Sigmoid colon (tissue), 7 donors: ENCODE results near the gene FRY. TPM values are rescaled to one million over a fixed set of nuclear protein-coding genes. Genes with fewer than 3 reads are reported as not detected.

Source experiments
- DNase-seq: peaks from one replicate; pipeline ENCODE4 v3.0.0-alpha.2; 2019
- H3K27ac ChIP-seq, 4 donors: fragments of 200-600 bp; sonication (generic); one replicate each; pipeline ENCODE4 v1.5.1; 2016 to 2019; ENCODE audit warnings: mild to moderate bottlenecking in 1 of 4
- H3K27me3 ChIP-seq, 3 donors: fragments of 200-600 bp; sonication (generic); one replicate each; pipeline ENCODE4 v1.5.1; 2019; ENCODE audit warnings: mild to moderate bottlenecking in 1 of 3
- H3K36me3 ChIP-seq, 4 donors: fragments of 200-600 bp; sonication (generic); one replicate each; pipeline ENCODE4 v1.5.1; 2016 to 2019
- H3K4me1 ChIP-seq, 4 donors: fragments of 200-600 bp; sonication (generic); one replicate each; pipeline ENCODE4 v1.5.1; 2017 to 2019
- H3K4me3 ChIP-seq, 4 donors: fragments of 200-600 bp; sonication (generic); one replicate each; pipeline ENCODE4 v1.5.1; 2017 to 2019; ENCODE audit warnings: mild to moderate bottlenecking in 2 of 4, moderate library complexity in 1 of 4
- H3K9me3 ChIP-seq, 4 donors: fragments of 200-600 bp in 3 of 4; sonication (generic) in 3 of 4; one replicate each; pipeline versions ENCODE4 v1.5.1 to v1.6.1; 2013 to 2019
- EP300 ChIP-seq, 4 donors: sonication (generic); formaldehyde crosslinking; IDR thresholded peaks; one replicate each; pipeline ENCODE4 v1.6.1; 2017; ENCODE audit warnings: antibody characterized with exemption in 4 of 4
- POLR2A ChIP-seq, 2 donors: fragments of 450-650 bp; IDR thresholded peaks; one replicate each; pipeline ENCODE4 v1.6.1; 2016; ENCODE audit warnings: antibody characterized with exemption in 2 of 2, mild to moderate bottlenecking in 2 of 2, moderate library complexity in 2 of 2
- POLR2AphosphoS5 ChIP-seq, 4 donors: sonication (generic); formaldehyde crosslinking; IDR thresholded peaks; one replicate each; pipeline ENCODE4 v1.6.1; 2017; ENCODE audit warnings: antibody characterized with exemption in 4 of 4
- WGBS, 2 donors: extraction: QIAGEN DNeasy Blood & Tissue Kit; methylation state at CpG; one replicate each; pipeline ENCODE4 v1.1.7; 2013; 5-methylcytosine and 5-hydroxymethylcytosine counted together
- intact Hi-C: fragments of 100-400 bp; cut with DNase I; formaldehyde crosslinking; loops from one replicate; pipeline ENCODE4 v1.15.1; 2023
- polyA plus RNA-seq, 3 donors: library from polyadenylated mRNA; stranded (reverse); fragments of 200-250 nt; gene quantifications; one replicate each; pipeline ENCODE4 v1.2.3, GENCODE V29; 2013
- total RNA-seq, 4 donors: library from RNA; depleted of rRNA; stranded (reverse); fragments of >200 nt; gene quantifications; one replicate each; pipeline ENCODE4 v1.1.0, GENCODE V29; 2016
- TF ChIP-seq, protein P1 (sequence below), 4 experiments: fragments of 450-650 bp in 3 of 4; fragments of 200-600 bp in 1 of 4; IDR thresholded peaks; one replicate each; pipeline ENCODE4 v1.5.1; 2016 to 2019; ENCODE audit warnings: antibody characterized with exemption in 4 of 4, mild to moderate bottlenecking in 3 of 4, moderate library complexity in 2 of 4
- donor health status: healthy with polysubstance abuse.
- donor health status: Bipolar disorder and iron deficiency.
- donor health status: healthy.

FRY gene
- total and polyA plus RNA-seq, 7 donors, result 1.4 to 118 (median 26.7) TPM

DNA sequence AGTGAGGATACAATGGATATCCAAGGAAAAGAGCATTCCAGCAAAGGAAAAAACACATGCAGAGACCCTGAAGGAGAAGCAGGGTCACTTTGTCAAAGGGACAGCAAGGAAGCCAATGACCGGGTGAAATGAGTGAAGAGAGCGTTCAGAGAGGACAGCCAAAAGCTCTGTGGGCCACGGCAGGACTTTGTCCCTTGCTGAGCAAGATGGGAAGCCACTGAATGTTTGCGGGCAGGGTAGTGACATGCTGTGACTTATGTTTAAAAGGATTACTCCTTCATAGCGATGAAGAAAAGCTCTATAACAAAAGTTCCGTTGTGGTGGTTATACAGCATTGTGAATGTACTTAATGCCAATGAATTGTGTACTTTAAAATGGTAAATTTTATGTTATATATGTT is 267.1 kb downstream of the FRY start:
- no peak for TF ChIP-seq POLR2A (IDR thresholded peaks at IDR 0.05)
- no peak for TF ChIP-seq POLR2AphosphoS5 (IDR thresholded peaks at IDR 0.05)
- TF ChIP-seq, protein P1, sequence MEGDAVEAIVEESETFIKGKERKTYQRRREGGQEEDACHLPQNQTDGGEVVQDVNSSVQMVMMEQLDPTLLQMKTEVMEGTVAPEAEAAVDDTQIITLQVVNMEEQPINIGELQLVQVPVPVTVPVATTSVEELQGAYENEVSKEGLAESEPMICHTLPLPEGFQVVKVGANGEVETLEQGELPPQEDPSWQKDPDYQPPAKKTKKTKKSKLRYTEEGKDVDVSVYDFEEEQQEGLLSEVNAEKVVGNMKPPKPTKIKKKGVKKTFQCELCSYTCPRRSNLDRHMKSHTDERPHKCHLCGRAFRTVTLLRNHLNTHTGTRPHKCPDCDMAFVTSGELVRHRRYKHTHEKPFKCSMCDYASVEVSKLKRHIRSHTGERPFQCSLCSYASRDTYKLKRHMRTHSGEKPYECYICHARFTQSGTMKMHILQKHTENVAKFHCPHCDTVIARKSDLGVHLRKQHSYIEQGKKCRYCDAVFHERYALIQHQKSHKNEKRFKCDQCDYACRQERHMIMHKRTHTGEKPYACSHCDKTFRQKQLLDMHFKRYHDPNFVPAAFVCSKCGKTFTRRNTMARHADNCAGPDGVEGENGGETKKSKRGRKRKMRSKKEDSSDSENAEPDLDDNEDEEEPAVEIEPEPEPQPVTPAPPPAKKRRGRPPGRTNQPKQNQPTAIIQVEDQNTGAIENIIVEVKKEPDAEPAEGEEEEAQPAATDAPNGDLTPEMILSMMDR (IDR thresholded peaks at IDR 0.05), result no peak
- no peak for TF ChIP-seq EP300 (IDR thresholded peaks at IDR 0.05)

DNA sequence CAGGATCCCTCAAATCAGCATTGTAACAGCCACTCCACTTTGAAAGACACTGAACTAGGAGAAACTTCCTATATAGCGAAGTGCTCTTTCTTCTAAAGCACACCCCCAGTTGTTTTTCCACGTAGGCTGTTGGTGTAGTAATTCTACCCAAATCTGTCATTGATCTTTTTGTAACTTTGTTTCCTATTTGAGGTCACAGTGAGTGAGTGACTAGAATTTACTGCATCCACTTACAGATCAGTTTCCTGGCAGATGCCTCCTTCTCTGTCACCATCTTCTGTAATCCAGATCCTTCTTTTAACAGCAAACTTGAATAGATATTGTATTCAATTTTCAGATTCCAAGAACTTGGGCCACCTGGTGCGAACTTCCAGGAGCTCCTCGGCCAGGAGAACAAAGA is 268.3 kb downstream of the FRY start:
- intact Hi-C loops, result no loop called here
- TF ChIP-seq EP300 (IDR thresholded peaks at IDR 0.05) (no peak), POLR2A (IDR thresholded peaks at IDR 0.05) (no peak), POLR2AphosphoS5 (IDR thresholded peaks at IDR 0.05) (no peak)
- TF ChIP-seq, protein P1 (IDR thresholded peaks at IDR 0.05), result no peak
- Histone ChIP-seq H3K27ac (no peak overlapping the region), H3K36me3 (peaks cover 0 to 12% (median 8%) of the 10 kb centered on the region in 4 donors), H3K4me3 (no peak overlapping the region), H3K27me3 (no peaks in the 10 kb centered on the region), H3K4me1 (no peaks in the 10 kb centered on the region), H3K9me3 (no peaks in the 10 kb centered on the region)
- 65 to 71% methylated on average over 4 of the region's 4 CpGs for WGBS, 2 donors
- no peak for DNase-seq

More for the DNA sequence above, 267.1 kb downstream of the FRY start:
- peaks cover 0 to 21% (median 11%) of the 10 kb centered on the region in 4 donors for H3K36me3 ChIP-seq
- H3K27ac ChIP-seq, result no peak overlapping the region
- no peaks in the 10 kb centered on the region for H3K9me3 ChIP-seq
- intact Hi-C loops, result no loop called here
- DNase-seq, result no peak
- H3K4me1 ChIP-seq, result no peaks in the 10 kb centered on the region
- H3K4me3 ChIP-seq, result no peak overlapping the region
- no peaks in the 10 kb centered on the region for H3K27me3 ChIP-seq
- WGBS, 2 donors, result 87 to 92% methylated on average over 6 of the region's 6 CpGs

DNA sequence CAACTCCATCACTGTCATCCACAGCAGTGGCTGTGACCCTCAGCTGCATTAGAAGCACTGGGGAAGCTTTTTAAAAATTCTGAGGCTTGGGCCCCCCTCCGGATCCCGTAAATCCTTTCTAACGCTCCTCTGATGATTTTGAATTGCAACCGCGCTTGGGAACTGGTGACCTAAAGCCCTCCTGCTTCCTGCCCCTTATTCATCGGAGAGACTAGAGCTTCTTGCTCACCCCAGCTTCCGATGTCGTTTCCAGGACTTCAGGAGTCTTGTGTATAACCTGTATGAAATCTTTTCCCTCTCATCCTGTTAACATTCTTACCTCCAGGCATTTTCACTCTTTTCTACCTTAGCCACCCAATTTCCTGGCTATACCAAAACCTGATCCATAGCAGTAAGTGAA is 268.8 kb downstream of the FRY start:
- DNase-seq, result no peak
- intact Hi-C loops, result no loop called here
- 43 to 73% methylated on average over 8 of the region's 8 CpGs for WGBS, 2 donors
- Histone ChIP-seq H3K27me3 (no peaks in the 10 kb centered on the region), H3K36me3 (peaks cover 0 to 7% (median 5%) of the 10 kb centered on the region in 4 donors), H3K9me3 (no peaks in the 10 kb centered on the region), H3K27ac (no peak overlapping the region), H3K4me3 (no peak overlapping the region), H3K4me1 (no peaks in the 10 kb centered on the region)
- TF ChIP-seq, protein P1 (IDR thresholded peaks at IDR 0.05), result no peak
- no peak for TF ChIP-seq POLR2A (IDR thresholded peaks at IDR 0.05)
- TF ChIP-seq POLR2AphosphoS5 (IDR thresholded peaks at IDR 0.05), result no peak
- TF ChIP-seq EP300 (IDR thresholded peaks at IDR 0.05), result no peak

DNA sequence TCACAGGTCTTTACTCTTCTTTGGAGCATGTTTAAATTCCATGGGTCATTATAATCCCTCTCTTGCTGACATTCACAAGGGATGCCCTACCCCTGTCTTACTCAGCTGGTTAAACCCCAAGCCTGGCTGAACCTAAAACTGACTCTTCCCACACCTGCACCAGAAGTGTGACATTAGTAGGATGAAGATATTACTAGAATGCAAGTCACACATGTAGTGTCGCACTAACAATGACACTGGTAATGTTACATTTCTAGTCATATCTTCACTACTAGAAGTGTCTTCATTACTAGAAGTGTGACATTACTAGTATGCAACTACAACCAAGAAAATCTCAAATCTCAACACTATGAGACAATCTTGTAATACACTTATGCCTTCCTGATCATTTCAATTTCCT is 269.3 kb downstream of the FRY start:
- Histone ChIP-seq H3K9me3 (no peaks in the 10 kb centered on the region), H3K36me3 (peaks cover 0 to 2% (median under 1%) of the 10 kb centered on the region in 4 donors), H3K4me3 (no peak overlapping the region), H3K27me3 (no peaks in the 10 kb centered on the region), H3K4me1 (no peaks in the 10 kb centered on the region), H3K27ac (no peak overlapping the region)
- TF ChIP-seq POLR2AphosphoS5 (IDR thresholded peaks at IDR 0.05), result no peak
- TF ChIP-seq, protein P1 (IDR thresholded peaks at IDR 0.05), result no peak
- no peak for TF ChIP-seq POLR2A (IDR thresholded peaks at IDR 0.05)
- no peak for TF ChIP-seq EP300 (IDR thresholded peaks at IDR 0.05)
- WGBS, 2 donors, result 89 to 95% methylated on average over 1 of the region's 1 CpG
- no peak for DNase-seq
- intact Hi-C loops, result no loop called here

DNA sequence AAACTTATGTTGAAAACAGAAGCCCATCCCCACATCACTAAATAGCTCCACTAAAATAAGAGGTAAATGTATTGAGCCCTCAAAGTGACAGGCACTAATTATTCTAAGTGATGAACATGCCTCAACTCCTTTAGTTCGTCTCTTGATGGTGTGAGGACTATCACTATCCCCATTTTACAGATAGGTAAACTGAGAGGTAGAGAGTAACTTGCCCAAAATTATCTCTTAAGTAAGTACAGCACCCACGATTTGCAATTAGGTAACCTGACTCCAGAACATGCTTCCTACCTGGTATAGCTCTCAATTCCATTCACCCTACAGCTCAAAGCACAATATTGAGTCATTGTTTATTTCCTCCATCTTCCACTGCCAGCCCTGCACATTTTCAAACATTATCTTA is 270.9 kb downstream of the FRY start:
- TF ChIP-seq POLR2AphosphoS5 (IDR thresholded peaks at IDR 0.05) (no peak), POLR2A (IDR thresholded peaks at IDR 0.05) (no peak), EP300 (IDR thresholded peaks at IDR 0.05) (no peak)
- TF ChIP-seq, protein P1 (IDR thresholded peaks at IDR 0.05), result no peak
- Histone ChIP-seq H3K27ac (no peak overlapping the region), H3K4me3 (no peak overlapping the region), H3K27me3 (no peaks in the 10 kb centered on the region), H3K4me1 (no peaks in the 10 kb centered on the region), H3K36me3 (no peaks in the 10 kb centered on the region), H3K9me3 (no peaks in the 10 kb centered on the region)
- no peak for DNase-seq
- WGBS, 2 donors, result 81 to 91% methylated on average over 2 of the region's 2 CpGs
- intact Hi-C loops, result no loop called here
